OCI-LY1 (cell line): ENCODE measurements around the gene ZP1.
A peak's percentile ranks its signal among the peaks of the same experiment; 100 is the strongest.

ENCODE experiments used
- H2AFZ ChIP-seq: fragments of 200-600 bp; sonication (generic), shearing (Covaris generic); 2 replicates; pipeline ENCODE4 v1.6.0; 2014; ENCODE audit warnings: antibody characterized with exemption, mild to moderate bottlenecking, low read length
- H3F3A ChIP-seq: fragments of 200-600 bp; sonication (generic), shearing (Covaris generic); 2 replicates; pipeline ENCODE4 v1.6.0; 2014; ENCODE audit warnings: mild to moderate bottlenecking, antibody characterized with exemption, low read length, moderate library complexity; ENCODE audit not compliant: insufficient read depth
- H3K27ac ChIP-seq: fragments of 200-600 bp; sonication (generic); 2 replicates; pipeline ENCODE4 v1.5.1; 2014; ENCODE audit warnings: low read length, mixed run types, mild to moderate bottlenecking, low read depth; ENCODE audit not compliant: poor library complexity, severe bottlenecking
- H3K27me3 ChIP-seq: fragments of 200-600 bp; sonication (generic); 2 replicates; pipeline ENCODE4 v1.6.0; 2014; ENCODE audit warnings: antibody characterized with exemption, mild to moderate bottlenecking, low read length, moderate library complexity; ENCODE audit not compliant: insufficient read depth
- H3K36me3 ChIP-seq: fragments of 200-600 bp; sonication (generic); 2 replicates; pipeline ENCODE4 v1.6.1; 2014; ENCODE audit warnings: mild to moderate bottlenecking, antibody characterized with exemption, low read length, moderate library complexity, mixed read lengths; ENCODE audit not compliant: insufficient read depth
- H3K4me1 ChIP-seq: fragments of 200-600 bp; sonication (generic); 2 replicates; pipeline ENCODE4 v1.5.1; 2014; ENCODE audit warnings: mild to moderate bottlenecking, low read length, moderate library complexity; ENCODE audit not compliant: insufficient read depth, severe bottlenecking
- H3K4me2 ChIP-seq: fragments of 200-600 bp; sonication (generic), shearing (Covaris generic); 2 replicates; pipeline ENCODE4 v1.6.1; 2014; ENCODE audit warnings: low read length
- H3K4me3 ChIP-seq: fragments of 200-600 bp; sonication (generic); 2 replicates; pipeline ENCODE4 v1.5.1; 2014; ENCODE audit warnings: low read length, low read depth, mild to moderate bottlenecking, mixed read lengths; ENCODE audit not compliant: poor library complexity, severe bottlenecking
- H3K79me2 ChIP-seq: fragments of 200-600 bp; shearing (Covaris generic); 2 replicates; pipeline ENCODE4 v1.6.1; 2016; ENCODE audit warnings: mixed run types, low read length, mixed read lengths; ENCODE audit not compliant: insufficient read depth
- H3K9ac ChIP-seq: fragments of 200-600 bp; sonication (generic), shearing (Covaris generic); 2 replicates; pipeline ENCODE4 v1.6.1; 2014; ENCODE audit warnings: mild to moderate bottlenecking, low read length, mixed read lengths
- H3K9me2 ChIP-seq: fragments of 200-600 bp; sonication (generic), shearing (Covaris generic); 2 replicates; pipeline ENCODE4 v1.6.1; 2014; ENCODE audit warnings: low read depth, mild to moderate bottlenecking, low read length, mixed read lengths
- H3K9me3 ChIP-seq: fragments of 200-600 bp; shearing (Covaris generic); 2 replicates; pipeline ENCODE4 v1.6.1; 2014; ENCODE audit warnings: low read length, mixed read lengths
- H4K20me1 ChIP-seq: fragments of 200-600 bp; sonication (generic), shearing (Covaris generic); 2 replicates; pipeline ENCODE4 v1.6.0; 2016; ENCODE audit warnings: mild to moderate bottlenecking, low read length; ENCODE audit not compliant: insufficient read depth
- EZH2 ChIP-seq: fragments of 200-600 bp; sonication (generic), shearing (Covaris generic); IDR thresholded peaks from 2 replicates; pipeline ENCODE4 v1.8.0; 2017; ENCODE audit warnings: borderline replicate concordance, mixed run types, mild to moderate bottlenecking, antibody characterized with exemption, low read length, moderate library complexity, mixed read lengths
- TF ChIP-seq, protein P1 (sequence below): fragments of 200-600 bp; sonication (generic), shearing (Covaris generic); IDR thresholded peaks from 2 replicates; pipeline ENCODE4 v1.5.1; 2017; ENCODE audit warnings: mild to moderate bottlenecking, antibody characterized with exemption, low read length, moderate library complexity, mixed read lengths

ZP1 gene

DNA sequence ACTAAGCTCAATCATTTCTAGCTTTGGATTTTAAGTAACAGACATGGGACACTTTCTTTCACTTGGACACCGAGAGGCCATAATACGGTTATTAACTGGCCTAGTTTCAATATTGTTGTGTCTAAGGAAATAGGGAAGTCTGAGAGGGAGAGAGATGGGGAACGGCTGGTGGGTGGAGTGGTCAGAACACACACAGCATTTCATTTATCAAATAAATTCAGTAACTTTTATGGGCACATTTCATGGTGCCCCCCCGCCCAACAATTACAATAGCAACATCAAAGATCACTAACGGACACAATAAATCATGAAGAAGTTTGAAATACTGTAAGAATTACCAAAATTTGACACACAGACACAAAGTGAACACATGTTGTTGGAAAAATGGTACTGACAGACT is 28.3 kb downstream of the ZP1 start:
- TF ChIP-seq, protein P1, sequence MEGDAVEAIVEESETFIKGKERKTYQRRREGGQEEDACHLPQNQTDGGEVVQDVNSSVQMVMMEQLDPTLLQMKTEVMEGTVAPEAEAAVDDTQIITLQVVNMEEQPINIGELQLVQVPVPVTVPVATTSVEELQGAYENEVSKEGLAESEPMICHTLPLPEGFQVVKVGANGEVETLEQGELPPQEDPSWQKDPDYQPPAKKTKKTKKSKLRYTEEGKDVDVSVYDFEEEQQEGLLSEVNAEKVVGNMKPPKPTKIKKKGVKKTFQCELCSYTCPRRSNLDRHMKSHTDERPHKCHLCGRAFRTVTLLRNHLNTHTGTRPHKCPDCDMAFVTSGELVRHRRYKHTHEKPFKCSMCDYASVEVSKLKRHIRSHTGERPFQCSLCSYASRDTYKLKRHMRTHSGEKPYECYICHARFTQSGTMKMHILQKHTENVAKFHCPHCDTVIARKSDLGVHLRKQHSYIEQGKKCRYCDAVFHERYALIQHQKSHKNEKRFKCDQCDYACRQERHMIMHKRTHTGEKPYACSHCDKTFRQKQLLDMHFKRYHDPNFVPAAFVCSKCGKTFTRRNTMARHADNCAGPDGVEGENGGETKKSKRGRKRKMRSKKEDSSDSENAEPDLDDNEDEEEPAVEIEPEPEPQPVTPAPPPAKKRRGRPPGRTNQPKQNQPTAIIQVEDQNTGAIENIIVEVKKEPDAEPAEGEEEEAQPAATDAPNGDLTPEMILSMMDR, result no peak
- TF ChIP-seq EZH2, result no peak
- H3K36me3 ChIP-seq, result peaks cover 94% of the 10 kb centered on the region

DNA sequence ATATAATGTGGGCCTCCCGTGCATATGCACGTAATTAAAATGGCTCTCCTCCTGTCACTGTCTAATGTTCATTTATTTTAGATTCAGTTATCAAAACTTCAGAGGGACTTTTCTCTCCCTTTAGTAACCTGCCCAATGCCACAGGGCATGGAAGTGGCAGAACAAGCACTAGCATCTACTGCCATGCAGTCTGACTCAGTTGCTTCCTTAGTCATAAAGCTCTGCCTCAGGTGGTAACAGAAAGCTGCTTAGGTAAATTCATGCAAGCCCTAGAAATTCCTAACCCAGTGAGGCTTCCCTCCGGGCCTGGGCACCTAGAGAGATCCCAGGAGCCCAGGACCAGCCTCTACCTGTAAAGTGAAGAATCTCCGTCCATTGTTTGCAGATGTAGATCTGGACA is 30.2 kb downstream of the ZP1 start:
- Histone ChIP-seq H3K27ac (no peak overlapping the region), H2AFZ (no peak overlapping the region), H3K9me2 (no peaks in the 10 kb centered on the region), H3K9ac (no peak overlapping the region), H3K9me3 (no peaks in the 10 kb centered on the region), H4K20me1 (no peaks in the 10 kb centered on the region), H3K79me2 (no peaks in the 10 kb centered on the region), H3F3A (no peaks in the 10 kb centered on the region), H3K36me3 (peaks cover 97% of the 10 kb centered on the region), H3K4me1 (no peaks in the 10 kb centered on the region), H3K27me3 (no peaks in the 10 kb centered on the region), H3K4me3 (no peak overlapping the region), H3K4me2 (no peak overlapping the region)
- TF ChIP-seq, protein P1, result no peak
- TF ChIP-seq EZH2, result no peak

More for the DNA sequence above, 28.3 kb downstream of the ZP1 start:
- no peaks in the 10 kb centered on the region for H3K4me1 ChIP-seq
- no peaks in the 10 kb centered on the region for H3F3A ChIP-seq
- H3K4me3 ChIP-seq, result no peak overlapping the region
- H3K27me3 ChIP-seq, result no peaks in the 10 kb centered on the region
- H3K9me2 ChIP-seq, result no peaks in the 10 kb centered on the region
- no peaks in the 10 kb centered on the region for H3K79me2 ChIP-seq
- H3K9ac ChIP-seq, result no peak overlapping the region
- H3K27ac ChIP-seq, result no peak overlapping the region
- no peak overlapping the region for H2AFZ ChIP-seq
- no peaks in the 10 kb centered on the region for H4K20me1 ChIP-seq
- no peak overlapping the region for H3K4me2 ChIP-seq
- H3K9me3 ChIP-seq, result no peaks in the 10 kb centered on the region

DNA sequence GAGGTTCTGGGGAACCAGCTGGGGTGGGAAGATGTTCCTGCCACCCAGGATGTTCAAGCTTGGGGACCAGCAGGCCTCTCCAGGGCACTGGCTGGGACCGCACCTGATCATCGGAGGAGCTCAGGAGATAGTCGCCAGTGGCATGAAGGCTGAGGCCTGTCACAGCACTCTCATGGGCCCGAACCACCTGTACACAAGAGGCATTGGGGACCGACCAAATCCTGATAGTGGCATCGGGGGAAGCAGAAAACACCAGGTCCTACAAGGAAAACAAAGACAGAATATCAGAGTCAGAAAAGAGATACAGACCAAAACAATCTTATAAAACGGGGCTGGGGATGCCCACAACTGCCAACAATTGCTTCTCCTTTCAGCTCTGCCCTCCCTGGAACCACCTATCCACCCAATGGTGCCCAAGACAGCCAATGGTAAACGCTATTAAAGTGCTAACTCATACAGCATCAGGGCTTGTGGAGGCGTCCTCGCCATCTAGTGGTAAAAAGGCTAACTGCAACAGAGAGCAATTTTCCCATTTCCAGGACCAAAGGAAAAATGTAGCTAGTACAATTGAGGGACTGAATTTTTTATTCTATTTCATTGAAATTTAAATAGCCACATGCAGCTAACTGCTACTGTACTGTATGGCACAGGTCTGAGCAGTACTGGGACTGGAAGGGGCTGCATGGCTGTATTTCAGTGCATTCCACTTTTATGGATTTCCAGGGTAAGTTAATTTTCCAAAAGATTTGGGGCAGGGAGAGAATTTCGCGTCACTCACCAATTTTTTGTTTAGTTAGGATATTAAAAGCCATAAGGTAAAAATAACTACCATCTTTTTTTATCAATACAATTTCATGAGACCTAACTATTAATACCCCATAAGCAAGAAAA is 31.9 kb downstream of the ZP1 start:
- H3K36me3 ChIP-seq, result peaks cover 99% of the 10 kb centered on the region
- H3K27me3 ChIP-seq, result no peaks in the 10 kb centered on the region
- peaks cover 11% of the 10 kb centered on the region for H3K79me2 ChIP-seq
- peaks cover 3% of the 10 kb centered on the region for H3K4me1 ChIP-seq
- no peak overlapping the region for H3K9ac ChIP-seq
- H2AFZ ChIP-seq, result no peak overlapping the region
- no peaks in the 10 kb centered on the region for H3K9me3 ChIP-seq
- TF ChIP-seq, protein P1, result peak; percentile 96
- no peak for TF ChIP-seq EZH2
- H3K4me3 ChIP-seq, result no peak overlapping the region
- H3F3A ChIP-seq, result no peaks in the 10 kb centered on the region
- H3K4me2 ChIP-seq, result no peak overlapping the region
- H3K9me2 ChIP-seq, result no peaks in the 10 kb centered on the region
- H3K27ac ChIP-seq, result no peak overlapping the region
- no peaks in the 10 kb centered on the region for H4K20me1 ChIP-seq
